ENCODE results near the gene CCDC188.
"Not testable (repeated sequence)": the region's sequence is repeated elsewhere in the genome, so short reads cannot be mapped to it uniquely, and the experiment has no call there.

The CCDC188 gene

GRCh38 chr22:20169253-20169822 is 18.5 kb upstream of the CCDC188 start:
- no peak for DNase-seq

GRCh38 chr22:20167643-20168322 is 16.9 kb upstream of the CCDC188 start:
- DNase-seq = no peak

- no peak for DNase-seq
Observed at GRCh38 chr22:20166703-20167102, 15.8 kb upstream of the CCDC188 start.

GRCh38 chr22:20165913-20166312 is 15.1 kb upstream of the CCDC188 start:
- no peak for DNase-seq

- no peak for DNase-seq
Observed at GRCh38 chr22:20165421-20165820, 14.6 kb upstream of the CCDC188 start.

GRCh38 chr22:20164863-20165262 is 14.0 kb upstream of the CCDC188 start:
- no peak for DNase-seq

GRCh38 chr22:20160041-20160440 is 9.2 kb upstream of the CCDC188 start:
- no peak for DNase-seq

GRCh38 chr22:20159531-20159930 is 8.7 kb upstream of the CCDC188 start:
- not testable (repeated sequence) for DNase-seq

- DNase-seq = no peak
Observed at GRCh38 chr22:20159076-20159475, 8.2 kb upstream of the CCDC188 start.

- DNase-seq = no peak
Observed at GRCh38 chr22:20158391-20159036, 7.7 kb upstream of the CCDC188 start.

- no peak for DNase-seq
Observed at GRCh38 chr22:20157430-20158183, 6.8 kb upstream of the CCDC188 start.

GRCh38 chr22:20156611-20157429 is 6.0 kb upstream of the CCDC188 start:
- peak; percentile 88 to 89 for DNase-seq

- DNase-seq = no peak
Observed at GRCh38 chr22:20156042-20156389, 5.2 kb upstream of the CCDC188 start.

GRCh38 chr22:20155330-20156041 is 4.6 kb upstream of the CCDC188 start:
- peak in 1 of 2 donors; percentile 9 for DNase-seq

- DNase-seq = no peak
Observed at GRCh38 chr22:20154602-20155187, 3.8 kb upstream of the CCDC188 start.

- DNase-seq = no peak
Observed at GRCh38 chr22:20153945-20154344, 3.1 kb upstream of the CCDC188 start.

GRCh38 chr22:20152464-20152890 is 1.6 kb upstream of the CCDC188 start:
- DNase-seq = no peak

GRCh38 chr22:20151276-20151588 is 377 bp upstream of the CCDC188 start:
- DNase-seq = no peak

GRCh38 chr22:20149257-20150250 is 1.3 kb downstream of the CCDC188 start:
- DNase-seq = no peak

GRCh38 chr22:20148414-20148813 is 2.4 kb downstream of the CCDC188 start:
- DNase-seq = no peak

All from CD4-positive, alpha-beta T cell treated with Interleukin-4 for 1 hour (primary cell).